Measurements from ENCODE around the gene PPFIA4.

PPFIA4 gene

GRCh38 chr1:203076031-203076511 lies 49.8 kb downstream of the PPFIA4 start:
- TF ChIP-seq ZNF384 (IDR thresholded peaks at IDR 0.05) (no peak), LEF1 (IDR thresholded peaks at IDR 0.05; ENCODE audit: borderline replicate concordance) (no peak), TARDBP (IDR thresholded peaks at IDR 0.05) (no peak), ELF4 (IDR thresholded peaks at IDR 0.05) (no peak), HDGF (IDR thresholded peaks at IDR 0.05; ENCODE audit: borderline replicate concordance) (no peak), FOXA1 (IDR thresholded peaks at IDR 0.05) (no peak), SP1 (IDR thresholded peaks at IDR 0.05) (no peak), ARNT (IDR thresholded peaks at IDR 0.05) (no peak), FOXM1 (IDR thresholded peaks at IDR 0.05; ENCODE audit: borderline replicate concordance) (no peak), FOXK2 (IDR thresholded peaks at IDR 0.05) (no peak), NFRKB (IDR thresholded peaks at IDR 0.05) (no peak), CTBP1 (IDR thresholded peaks at IDR 0.05; ENCODE audit: borderline replicate concordance) (no peak)
- TF ChIP-seq, protein P1, sequence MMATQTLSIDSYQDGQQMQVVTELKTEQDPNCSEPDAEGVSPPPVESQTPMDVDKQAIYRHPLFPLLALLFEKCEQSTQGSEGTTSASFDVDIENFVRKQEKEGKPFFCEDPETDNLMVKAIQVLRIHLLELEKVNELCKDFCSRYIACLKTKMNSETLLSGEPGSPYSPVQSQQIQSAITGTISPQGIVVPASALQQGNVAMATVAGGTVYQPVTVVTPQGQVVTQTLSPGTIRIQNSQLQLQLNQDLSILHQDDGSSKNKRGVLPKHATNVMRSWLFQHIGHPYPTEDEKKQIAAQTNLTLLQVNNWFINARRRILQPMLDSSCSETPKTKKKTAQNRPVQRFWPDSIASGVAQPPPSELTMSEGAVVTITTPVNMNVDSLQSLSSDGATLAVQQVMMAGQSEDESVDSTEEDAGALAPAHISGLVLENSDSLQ (IDR thresholded peaks at IDR 0.05) = no peak
- CTCF ChIA-PET = no interaction called here
- POLR2A ChIA-PET = no interaction called here
- no peak for DNase-seq (ENCODE audit: extremely low spot score)

DNA sequence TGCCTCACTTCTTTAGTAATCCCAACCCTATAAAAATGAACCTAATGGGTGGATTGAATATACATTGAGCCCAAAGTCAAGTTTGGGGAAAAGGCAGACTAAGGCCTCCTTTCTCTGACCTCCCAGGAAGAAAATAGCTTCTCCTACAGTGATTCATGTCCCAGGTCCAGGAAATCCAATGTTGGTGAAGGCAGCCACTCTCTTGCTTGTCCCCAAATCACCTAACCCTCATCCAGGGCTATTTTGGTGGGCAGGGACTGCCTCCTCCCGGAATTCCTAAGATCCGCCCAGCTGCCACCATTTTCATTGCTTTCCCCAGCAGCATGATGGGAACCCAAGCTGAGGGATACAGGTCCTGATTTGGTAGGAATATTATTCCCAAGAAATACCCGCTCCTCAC lies 51.1 kb downstream of the PPFIA4 start:
- ChIA-PET CTCF (no interaction called here), POLR2A (no interaction called here)
- no peak for DNase-seq (ENCODE audit: extremely low spot score)
- TF ChIP-seq TARDBP (IDR thresholded peaks at IDR 0.05) (no peak), FOXA1 (IDR thresholded peaks at IDR 0.05) (no peak)

DNA sequence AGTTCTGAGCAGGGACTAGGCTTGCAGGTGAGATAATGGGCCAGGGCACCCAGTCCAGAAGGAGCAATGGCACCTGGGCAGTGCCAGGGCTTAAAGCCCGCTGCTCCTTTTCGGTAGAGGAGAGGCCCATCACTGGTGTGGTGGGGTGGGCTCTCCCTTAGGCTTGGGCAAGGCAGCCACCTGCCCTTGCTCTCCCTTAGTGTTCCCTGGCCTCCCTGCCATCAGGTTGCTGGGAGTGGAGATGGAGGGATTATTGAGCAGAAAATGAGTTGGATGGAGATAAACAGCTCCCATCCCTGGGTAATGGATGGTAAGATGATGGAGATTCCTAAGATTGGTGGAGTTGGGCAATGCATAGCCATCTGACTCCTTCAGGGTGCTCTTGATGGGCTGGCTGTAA lies 51.7 kb downstream of the PPFIA4 start:
- ChIA-PET CTCF (no interaction called here), POLR2A (no interaction called here)
- no peak for TF ChIP-seq LEF1 (IDR thresholded peaks at IDR 0.05; ENCODE audit: borderline replicate concordance)
- no peak for TF ChIP-seq SUZ12 (IDR thresholded peaks at IDR 0.05)
- no peak for TF ChIP-seq HDGF (IDR thresholded peaks at IDR 0.05; ENCODE audit: borderline replicate concordance)
- no peak for TF ChIP-seq CTBP1 (IDR thresholded peaks at IDR 0.05; ENCODE audit: borderline replicate concordance)
- no peak for DNase-seq (ENCODE audit: extremely low spot score)

DNA sequence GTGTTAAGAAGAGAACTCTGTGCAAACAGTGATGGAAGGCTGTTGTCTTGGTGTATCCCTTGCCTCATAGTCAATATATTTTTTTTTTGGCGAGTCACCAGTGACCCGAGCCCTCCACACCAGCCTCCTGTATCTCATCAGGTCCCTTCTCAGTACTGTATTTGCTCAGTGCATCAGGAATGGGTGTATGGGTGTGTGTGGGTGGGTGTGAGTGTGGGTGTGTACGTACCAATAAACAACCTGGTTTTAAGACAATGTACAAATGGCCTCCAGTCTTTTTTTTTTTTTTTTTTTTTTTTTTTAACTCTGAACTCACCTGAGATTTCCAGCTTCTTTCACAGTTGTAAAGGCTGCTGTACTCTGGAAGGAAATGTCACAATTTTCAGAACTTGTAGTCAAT lies 52.2 kb downstream of the PPFIA4 start:
- POLR2A ChIA-PET = no interaction called here
- CTCF ChIA-PET = no interaction called here
- TF ChIP-seq NFRKB (IDR thresholded peaks at IDR 0.05) (no peak), SUZ12 (IDR thresholded peaks at IDR 0.05) (no peak), BHLHE40 (IDR thresholded peaks at IDR 0.05; ENCODE audit: borderline replicate concordance) (no peak), ZNF384 (IDR thresholded peaks at IDR 0.05) (no peak), LEF1 (IDR thresholded peaks at IDR 0.05; ENCODE audit: borderline replicate concordance) (no peak), FOXA1 (IDR thresholded peaks at IDR 0.05) (no peak), HDGF (IDR thresholded peaks at IDR 0.05; ENCODE audit: borderline replicate concordance) (no peak), FOXK2 (IDR thresholded peaks at IDR 0.05) (no peak), L3MBTL2 (conservative IDR thresholded peaks at IDR 0.05) (no peak), CTBP1 (IDR thresholded peaks at IDR 0.05; ENCODE audit: borderline replicate concordance) (no peak), FOXM1 (IDR thresholded peaks at IDR 0.05; ENCODE audit: borderline replicate concordance) (no peak), ELF4 (IDR thresholded peaks at IDR 0.05) (no peak), SP1 (IDR thresholded peaks at IDR 0.05) (no peak), TARDBP (IDR thresholded peaks at IDR 0.05) (no peak), ARNT (IDR thresholded peaks at IDR 0.05) (no peak)
- TF ChIP-seq, protein P1 (IDR thresholded peaks at IDR 0.05) = no peak
- DNase-seq (ENCODE audit: extremely low spot score) = no peak

DNA sequence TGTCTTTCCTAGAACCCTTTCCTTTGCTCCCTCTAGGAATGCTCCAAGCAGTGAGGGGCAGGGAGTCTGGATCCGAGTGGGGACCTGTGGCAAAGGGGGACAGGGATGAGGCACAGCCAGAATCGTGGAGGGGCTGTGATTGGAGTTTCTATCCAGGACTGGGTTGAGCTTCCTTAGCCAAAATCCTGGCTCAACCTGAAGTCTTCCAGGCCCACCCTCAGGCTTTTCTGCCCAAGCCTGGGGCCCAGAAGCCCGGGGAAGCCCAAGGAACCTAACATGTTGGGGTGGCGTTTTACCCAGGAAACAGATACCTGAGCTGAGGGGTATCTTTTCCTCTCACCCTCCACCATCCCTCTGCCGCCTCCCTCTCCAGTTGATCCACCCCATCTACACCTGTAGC lies 54.2 kb downstream of the PPFIA4 start:
- TF ChIP-seq SUZ12 (IDR thresholded peaks at IDR 0.05) (no peak), ZNF384 (IDR thresholded peaks at IDR 0.05) (no peak), FOXA1 (IDR thresholded peaks at IDR 0.05) (no peak), FOXM1 (IDR thresholded peaks at IDR 0.05; ENCODE audit: borderline replicate concordance) (no peak), L3MBTL2 (conservative IDR thresholded peaks at IDR 0.05) (no peak), NFRKB (IDR thresholded peaks at IDR 0.05) (no peak), SP1 (IDR thresholded peaks at IDR 0.05) (no peak), ELF4 (IDR thresholded peaks at IDR 0.05) (no peak), ARNT (IDR thresholded peaks at IDR 0.05) (no peak), FOXK2 (IDR thresholded peaks at IDR 0.05) (no peak), BHLHE40 (IDR thresholded peaks at IDR 0.05; ENCODE audit: borderline replicate concordance) (no peak), HDGF (IDR thresholded peaks at IDR 0.05; ENCODE audit: borderline replicate concordance) (no peak), TARDBP (IDR thresholded peaks at IDR 0.05) (no peak), CTBP1 (IDR thresholded peaks at IDR 0.05; ENCODE audit: borderline replicate concordance) (no peak), LEF1 (IDR thresholded peaks at IDR 0.05; ENCODE audit: borderline replicate concordance) (no peak)
- TF ChIP-seq, protein P1 (IDR thresholded peaks at IDR 0.05) = no peak
- no peak for DNase-seq (ENCODE audit: extremely low spot score)
- ChIA-PET CTCF (no interaction called here), POLR2A (no interaction called here)

GRCh38 chr1:203081465-203082230 lies 55.4 kb downstream of the PPFIA4 start:
- POLR2A ChIA-PET = no interaction called here
- DNase-seq (ENCODE audit: extremely low spot score) = no peak
- CTCF ChIA-PET = interaction anchor here (1.2 to 3.4 kb wide), 2 partner anchors 91 to 186 kb away, joined by 4 to 15 read pairs; no protein-coding TSS in a partner anchor
- TF ChIP-seq HDGF (IDR thresholded peaks at IDR 0.05; ENCODE audit: borderline replicate concordance) = no peak
- TF ChIP-seq TARDBP (IDR thresholded peaks at IDR 0.05) = no peak
- TF ChIP-seq ARNT (IDR thresholded peaks at IDR 0.05) = no peak
- no peak for TF ChIP-seq FOXM1 (IDR thresholded peaks at IDR 0.05; ENCODE audit: borderline replicate concordance)
- TF ChIP-seq ZNF384 (IDR thresholded peaks at IDR 0.05) = no peak
- TF ChIP-seq LEF1 (IDR thresholded peaks at IDR 0.05; ENCODE audit: borderline replicate concordance) = no peak
- TF ChIP-seq NFRKB (IDR thresholded peaks at IDR 0.05) = no peak
- TF ChIP-seq SP1 (IDR thresholded peaks at IDR 0.05) = no peak
- no peak for TF ChIP-seq SUZ12 (IDR thresholded peaks at IDR 0.05)
- no peak for TF ChIP-seq FOXA1 (IDR thresholded peaks at IDR 0.05)
- no peak for TF ChIP-seq L3MBTL2 (conservative IDR thresholded peaks at IDR 0.05)
- no peak for TF ChIP-seq CTBP1 (IDR thresholded peaks at IDR 0.05; ENCODE audit: borderline replicate concordance)
- TF ChIP-seq, protein P1 (IDR thresholded peaks at IDR 0.05) = no peak
- no peak for TF ChIP-seq BHLHE40 (IDR thresholded peaks at IDR 0.05; ENCODE audit: borderline replicate concordance)
- no peak for TF ChIP-seq ELF4 (IDR thresholded peaks at IDR 0.05)
- no peak for TF ChIP-seq FOXK2 (IDR thresholded peaks at IDR 0.05)
